Right atrium auricular region (tissue), 2 donors: ENCODE results near the gene PDE5A. TPM values are rescaled to one million over a fixed set of nuclear protein-coding genes. Genes with fewer than 3 reads are reported as not detected.

Source experiments
- DNase-seq: peaks from one replicate; pipeline ENCODE4 v3.0.0-alpha.2; 2019; ENCODE audit warnings: low spot score
- H3K27ac ChIP-seq, 2 donors: fragments of 200-600 bp; sonication (generic); 1 replicate in 1 of 2; 2 replicates in 1 of 2; pipeline ENCODE4 v1.5.1; 2016 to 2019
- H3K27me3 ChIP-seq, 2 donors: fragments of 200-600 bp; sonication (generic); one replicate each; pipeline versions ENCODE4 v1.5.1 to v1.6.0; 2017 to 2019
- H3K36me3 ChIP-seq: fragments of 200-600 bp; sonication (generic); one replicate; pipeline ENCODE4 v1.5.1; 2016
- H3K4me1 ChIP-seq, 2 donors: fragments of 200-600 bp; sonication (generic); one replicate each; pipeline versions ENCODE4 v1.5.1 to v1.6.0; 2017 to 2019
- H3K4me3 ChIP-seq, 2 donors: fragments of 200-600 bp; sonication (generic); 1 replicate in 1 of 2; 2 replicates in 1 of 2; pipeline ENCODE4 v1.5.1; 2017 to 2019; ENCODE audit warnings: mild to moderate bottlenecking in 1 of 2, moderate library complexity in 1 of 2
- H3K9me3 ChIP-seq, 2 donors: fragments of 200-600 bp; sonication (generic); one replicate each; pipeline ENCODE4 v1.5.1; 2019
- CTCF ChIP-seq, 2 donors: fragments of 200-600 bp; sonication (generic); IDR thresholded peaks; one replicate each; pipeline ENCODE4 v1.5.1; 2019; ENCODE audit warnings: antibody characterized with exemption in 2 of 2
- total RNA-seq, 2 donors: library from RNA; depleted of rRNA; stranded (reverse); fragments of >200 nt; gene quantifications; one replicate each; pipeline ENCODE4 v1.1.0, GENCODE V29; 2016

PDE5A gene
- total RNA-seq, 2 donors from 2014 or later = 5.8 to 14.7 TPM

- Histone ChIP-seq H3K4me3 (no peak overlapping the region), H3K4me1 (no peaks in the 10 kb centered on the region), H3K27ac (no peak overlapping the region), H3K36me3 (no peaks in the 10 kb centered on the region), H3K27me3 (no peaks in the 10 kb centered on the region), H3K9me3 (no peaks in the 10 kb centered on the region)
- TF ChIP-seq CTCF (IDR thresholded peaks at IDR 0.05) = no peak
- no peak for DNase-seq
Observed at GRCh38 chr4:119655111-119655837, 26.7 kb upstream of the PDE5A start.

GRCh38 chr4:119653990-119654389 lies 25.4 kb upstream of the PDE5A start:
- H3K27ac ChIP-seq = no peak overlapping the region
- H3K9me3 ChIP-seq = no peaks in the 10 kb centered on the region
- no peaks in the 10 kb centered on the region for H3K27me3 ChIP-seq
- TF ChIP-seq CTCF (IDR thresholded peaks at IDR 0.05) = no peak
- no peak for DNase-seq
- H3K4me1 ChIP-seq = no peaks in the 10 kb centered on the region
- H3K36me3 ChIP-seq = no peaks in the 10 kb centered on the region
- H3K4me3 ChIP-seq = no peak overlapping the region

- Histone ChIP-seq H3K27me3 (no peaks in the 10 kb centered on the region), H3K4me3 (no peak overlapping the region), H3K9me3 (no peaks in the 10 kb centered on the region), H3K27ac (no peak overlapping the region), H3K4me1 (no peaks in the 10 kb centered on the region), H3K36me3 (no peaks in the 10 kb centered on the region)
- no peak for TF ChIP-seq CTCF (IDR thresholded peaks at IDR 0.05)
- no peak for DNase-seq
Observed at GRCh38 chr4:119652998-119653397, 24.4 kb upstream of the PDE5A start.

- TF ChIP-seq CTCF (IDR thresholded peaks at IDR 0.05) = no peak
- no peak for DNase-seq
- H3K4me3 ChIP-seq = no peak overlapping the region
- H3K27me3 ChIP-seq = no peaks in the 10 kb centered on the region
- H3K36me3 ChIP-seq = no peaks in the 10 kb centered on the region
- H3K9me3 ChIP-seq = no peaks in the 10 kb centered on the region
- no peaks in the 10 kb centered on the region for H3K4me1 ChIP-seq
- H3K27ac ChIP-seq = no peak overlapping the region
Observed at GRCh38 chr4:119648398-119648797, 19.8 kb upstream of the PDE5A start.

- no peak overlapping the region for H3K4me3 ChIP-seq
- no peaks in the 10 kb centered on the region for H3K27me3 ChIP-seq
- H3K4me1 ChIP-seq = no peaks in the 10 kb centered on the region
- DNase-seq = no peak
- no peak overlapping the region for H3K27ac ChIP-seq
- H3K9me3 ChIP-seq = no peaks in the 10 kb centered on the region
- no peaks in the 10 kb centered on the region for H3K36me3 ChIP-seq
- TF ChIP-seq CTCF (IDR thresholded peaks at IDR 0.05) = no peak
Observed at GRCh38 chr4:119647558-119647957, 19.0 kb upstream of the PDE5A start.
